Stimulated activated CD8-positive, alpha-beta memory T cell treated with anti-CD3 and anti-CD28 coated beads, Interleukin-15, amount 100 ng/mL, for 1 hour (primary cell): Measurements from ENCODE around the gene SLC9A5.

Experiments
- DNase-seq: peaks from one replicate; pipeline ENCODE4 v3.0.0-alpha.2; 2020; ENCODE audit warnings: low read depth

SLC9A5 gene, protein sequence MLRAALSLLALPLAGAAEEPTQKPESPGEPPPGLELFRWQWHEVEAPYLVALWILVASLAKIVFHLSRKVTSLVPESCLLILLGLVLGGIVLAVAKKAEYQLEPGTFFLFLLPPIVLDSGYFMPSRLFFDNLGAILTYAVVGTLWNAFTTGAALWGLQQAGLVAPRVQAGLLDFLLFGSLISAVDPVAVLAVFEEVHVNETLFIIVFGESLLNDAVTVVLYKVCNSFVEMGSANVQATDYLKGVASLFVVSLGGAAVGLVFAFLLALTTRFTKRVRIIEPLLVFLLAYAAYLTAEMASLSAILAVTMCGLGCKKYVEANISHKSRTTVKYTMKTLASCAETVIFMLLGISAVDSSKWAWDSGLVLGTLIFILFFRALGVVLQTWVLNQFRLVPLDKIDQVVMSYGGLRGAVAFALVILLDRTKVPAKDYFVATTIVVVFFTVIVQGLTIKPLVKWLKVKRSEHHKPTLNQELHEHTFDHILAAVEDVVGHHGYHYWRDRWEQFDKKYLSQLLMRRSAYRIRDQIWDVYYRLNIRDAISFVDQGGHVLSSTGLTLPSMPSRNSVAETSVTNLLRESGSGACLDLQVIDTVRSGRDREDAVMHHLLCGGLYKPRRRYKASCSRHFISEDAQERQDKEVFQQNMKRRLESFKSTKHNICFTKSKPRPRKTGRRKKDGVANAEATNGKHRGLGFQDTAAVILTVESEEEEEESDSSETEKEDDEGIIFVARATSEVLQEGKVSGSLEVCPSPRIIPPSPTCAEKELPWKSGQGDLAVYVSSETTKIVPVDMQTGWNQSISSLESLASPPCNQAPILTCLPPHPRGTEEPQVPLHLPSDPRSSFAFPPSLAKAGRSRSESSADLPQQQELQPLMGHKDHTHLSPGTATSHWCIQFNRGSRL

DNA sequence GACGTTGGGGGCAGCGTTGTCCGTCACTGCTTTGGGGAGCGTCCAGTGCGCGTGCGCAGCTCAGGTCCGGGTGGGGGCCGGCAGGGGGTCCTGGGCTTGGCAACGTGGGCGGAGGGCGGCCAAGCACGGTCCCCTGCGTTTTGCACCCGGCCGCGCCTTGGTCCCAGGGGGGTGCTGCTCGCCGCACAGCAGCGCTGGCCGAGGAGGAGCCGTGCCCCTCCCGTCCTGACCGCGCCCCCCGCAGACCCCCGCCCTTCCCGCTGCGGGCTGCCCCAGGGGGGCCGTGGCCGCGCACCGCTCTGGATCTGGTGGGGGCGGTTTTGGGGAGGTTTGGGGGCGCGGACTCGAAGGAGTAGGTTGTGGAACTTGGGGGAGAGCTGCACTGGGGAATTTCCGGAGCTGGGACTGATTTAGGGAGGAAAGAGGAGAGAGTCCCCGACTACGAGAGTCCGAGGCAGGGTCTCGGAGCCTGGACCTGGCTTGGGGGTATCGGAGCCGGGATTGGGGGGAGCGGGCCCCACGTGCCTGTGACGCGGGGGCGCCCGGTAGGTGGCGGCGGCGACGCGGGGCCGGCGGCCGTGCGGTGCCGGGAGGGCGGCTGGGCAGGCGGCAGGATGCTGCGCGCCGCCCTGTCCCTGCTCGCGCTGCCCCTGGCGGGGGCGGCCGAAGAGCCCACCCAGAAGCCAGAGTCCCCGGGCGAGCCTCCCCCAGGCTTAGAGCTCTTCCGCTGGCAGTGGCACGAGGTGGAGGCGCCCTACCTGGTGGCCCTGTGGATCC lies at the start of gene SLC9A5:
Gene SLC9A5, plus strand, starts transcription at position 579 of the 777 bp plus-strand sequence. Its CDS starts 36 bp downstream, at position 615.
- no peak for DNase-seq

DNA sequence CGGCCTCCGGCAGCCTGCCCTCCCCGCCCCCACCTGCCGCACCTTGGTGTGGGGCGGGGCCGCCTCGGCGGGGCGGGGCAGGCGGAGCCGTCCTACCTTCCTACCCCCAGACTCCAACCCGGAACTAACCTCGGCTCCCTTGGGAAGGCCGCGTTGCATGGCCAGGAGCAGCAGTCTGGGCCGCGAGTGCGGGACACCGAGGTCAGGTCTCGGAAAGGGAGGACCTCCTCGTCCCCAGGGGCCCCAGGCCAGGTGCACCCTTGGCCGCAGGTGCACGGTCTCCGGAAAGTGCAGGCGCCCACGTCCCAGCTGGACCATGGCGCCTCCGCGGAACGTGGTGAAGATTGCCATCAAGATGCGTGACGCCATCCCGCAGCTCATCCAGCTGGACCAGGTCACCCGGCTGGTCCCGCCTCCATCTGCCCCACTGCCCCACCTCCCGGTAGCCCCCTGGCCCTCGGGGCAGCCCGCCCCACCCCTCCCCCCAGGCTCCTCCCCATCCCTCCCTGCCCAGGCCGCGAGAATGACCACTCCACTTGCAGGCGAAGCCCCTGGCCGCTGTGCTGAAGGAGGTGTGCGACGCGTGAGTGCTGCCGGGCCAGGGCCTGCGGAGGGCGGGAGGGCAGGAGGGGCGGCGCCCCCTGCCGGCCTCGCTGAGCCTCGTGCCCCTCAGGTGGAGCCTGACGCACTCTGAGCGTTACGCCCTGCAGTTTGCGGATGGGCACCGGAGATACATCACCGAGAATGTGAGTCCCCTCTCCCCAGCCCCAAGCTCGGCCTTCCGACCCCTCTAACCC lies 49.6 kb upstream of the SLC9A5 start, which contains the start of gene ELMO3:
Gene ELMO3, plus strand, starts transcription at position 121 of the 797 bp plus-strand sequence. Its CDS starts 196 bp downstream, at position 317.
- no peak for DNase-seq

DNA sequence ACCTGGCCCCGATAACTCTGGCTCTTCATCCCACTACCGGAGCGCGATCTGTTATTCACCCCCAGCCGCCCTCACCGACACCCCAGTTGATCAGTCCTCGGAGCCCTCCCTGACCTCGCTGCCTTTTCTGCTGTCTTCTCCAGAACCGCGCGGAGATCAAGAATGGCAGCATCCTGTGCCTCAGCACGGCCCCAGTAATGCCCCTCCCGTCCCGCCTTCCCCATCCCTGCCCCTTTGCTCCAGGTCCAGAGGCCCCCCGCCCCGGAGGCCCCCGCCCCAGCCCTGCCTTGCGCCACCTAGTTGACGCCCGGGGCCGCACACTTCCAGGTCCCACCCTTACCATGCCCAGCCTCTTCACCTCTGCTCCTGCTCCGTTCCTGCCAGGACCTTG lies 49.0 kb upstream of the SLC9A5 start:
- no peak for DNase-seq

DNA sequence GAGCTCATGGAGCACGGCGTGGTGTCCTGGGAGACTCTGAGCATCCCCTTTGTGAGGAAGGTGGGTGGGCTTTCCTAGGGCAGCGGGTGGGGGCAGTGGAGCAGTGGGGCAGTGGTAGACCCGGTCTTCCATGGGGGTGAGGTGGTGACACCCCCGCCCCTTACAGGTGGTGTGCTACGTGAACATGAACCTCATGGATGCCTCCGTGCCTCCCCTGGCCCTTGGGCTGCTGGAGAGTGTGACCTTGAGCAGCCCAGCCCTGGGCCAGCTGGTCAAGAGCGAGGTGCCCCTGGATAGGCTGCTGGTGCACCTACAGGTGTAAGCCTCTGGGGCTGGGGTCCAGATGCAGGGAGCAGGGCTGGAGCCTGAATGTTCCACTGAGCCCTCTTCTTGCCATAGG lies 48.3 kb upstream of the SLC9A5 start:
- no peak for DNase-seq

DNA sequence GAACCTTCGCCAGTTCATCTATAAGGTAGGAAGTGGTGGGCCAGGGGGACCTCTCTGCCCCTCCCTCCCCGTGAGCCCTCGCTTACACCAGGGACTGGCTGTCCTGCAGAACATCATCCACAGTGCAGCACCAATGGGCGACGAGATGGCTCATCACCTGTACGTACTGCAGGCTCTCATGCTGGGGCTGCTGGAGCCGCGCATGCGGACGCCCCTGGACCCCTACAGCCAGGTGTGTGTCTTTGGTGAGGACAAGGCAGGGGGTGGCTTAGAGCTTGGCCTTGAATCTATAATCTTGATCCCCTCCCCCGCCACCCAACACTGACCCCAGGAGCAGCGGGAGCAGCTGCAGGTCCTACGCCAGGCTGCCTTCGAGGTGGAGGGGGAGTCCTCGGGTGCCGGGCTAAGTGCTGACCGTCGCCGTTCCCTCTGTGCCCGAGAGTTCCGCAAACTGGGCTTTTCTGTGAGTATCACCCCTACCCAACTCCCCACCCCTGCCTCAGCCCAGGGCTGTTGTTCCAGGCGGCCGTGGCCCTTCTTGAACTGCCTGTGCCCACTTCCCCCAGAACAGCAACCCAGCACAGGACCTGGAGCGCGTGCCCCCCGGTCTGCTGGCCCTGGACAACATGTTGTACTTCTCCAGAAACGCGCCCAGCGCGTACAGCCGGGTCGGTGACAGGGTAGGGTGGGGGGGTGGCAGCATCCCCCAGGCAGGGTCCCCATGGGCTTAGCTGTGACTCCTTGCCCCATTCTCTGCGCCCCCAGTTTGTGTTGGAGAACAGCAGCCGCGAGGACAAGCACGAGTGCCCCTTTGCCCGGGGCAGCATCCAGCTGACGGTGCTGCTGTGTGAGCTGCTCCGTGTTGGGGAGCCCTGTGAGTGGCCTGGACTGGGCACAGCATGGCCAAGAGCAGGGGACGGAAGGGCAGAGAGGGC lies 47.1 kb upstream of the SLC9A5 start:
- no peak for DNase-seq

DNA sequence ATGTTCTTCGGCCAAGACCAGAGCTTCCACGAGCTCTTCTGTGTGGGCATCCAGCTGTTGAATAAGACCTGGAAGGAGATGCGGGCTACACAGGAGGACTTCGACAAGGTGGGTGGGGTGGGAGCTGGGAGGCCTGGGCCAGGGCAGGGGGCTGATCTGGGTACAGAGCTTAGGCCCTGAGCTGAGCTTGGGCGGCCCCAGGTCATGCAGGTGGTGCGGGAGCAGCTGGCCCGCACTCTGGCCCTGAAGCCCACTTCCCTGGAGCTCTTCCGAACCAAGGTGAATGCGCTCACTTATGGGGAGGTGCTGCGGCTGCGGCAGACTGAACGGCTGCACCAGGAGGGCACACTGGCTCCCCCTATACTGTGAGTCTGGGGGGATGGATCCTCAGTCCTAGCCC lies 46.4 kb upstream of the SLC9A5 start:
- DNase-seq: no peak

DNA sequence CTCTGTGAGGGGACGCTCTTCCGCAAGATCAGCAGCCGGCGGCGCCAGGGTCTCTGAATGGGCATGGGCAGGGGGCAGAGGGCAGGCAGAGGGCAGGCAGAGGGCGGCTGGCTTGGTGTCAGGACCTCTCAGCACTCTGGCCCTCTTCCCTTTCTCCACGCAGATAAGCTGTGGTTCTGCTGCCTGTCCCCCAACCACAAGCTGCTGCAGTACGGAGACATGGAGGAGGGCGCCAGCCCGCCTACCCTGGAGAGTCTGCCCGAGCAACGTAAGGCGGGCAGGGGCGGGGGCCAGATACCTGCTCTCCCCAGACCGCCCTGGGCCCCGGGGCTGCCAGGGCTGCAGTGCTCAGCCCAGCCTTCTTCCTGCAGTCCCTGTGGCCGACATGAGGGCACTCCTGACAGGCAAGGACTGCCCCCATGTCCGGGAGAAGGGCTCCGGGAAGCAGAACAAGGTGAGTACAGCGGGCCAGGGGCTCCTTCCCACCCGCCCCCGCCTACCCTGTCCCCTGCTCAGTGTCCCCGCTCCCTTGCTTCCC lies 45.8 kb upstream of the SLC9A5 start:
- DNase-seq: no peak

DNA sequence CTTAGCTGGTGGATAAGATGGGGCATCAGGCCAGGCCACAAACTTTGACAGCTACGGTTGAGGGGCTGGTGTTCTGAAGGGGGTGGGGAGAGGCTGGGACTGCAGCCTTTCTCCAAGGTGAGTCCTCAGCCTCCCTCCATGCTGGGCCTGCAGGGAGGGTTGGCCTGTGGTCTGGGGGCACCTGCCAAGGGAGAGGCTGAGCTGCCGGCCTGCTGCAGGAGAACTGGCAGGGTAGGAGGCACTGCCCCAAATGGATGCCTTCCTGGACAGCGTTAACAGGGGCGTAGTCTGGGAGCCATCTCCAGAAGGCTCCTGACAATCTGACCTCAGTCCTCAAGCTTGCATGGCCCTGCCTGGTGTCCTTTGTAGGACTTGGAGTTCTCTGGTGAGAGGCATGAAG lies 44.7 kb upstream of the SLC9A5 start:
- DNase-seq: no peak

DNA sequence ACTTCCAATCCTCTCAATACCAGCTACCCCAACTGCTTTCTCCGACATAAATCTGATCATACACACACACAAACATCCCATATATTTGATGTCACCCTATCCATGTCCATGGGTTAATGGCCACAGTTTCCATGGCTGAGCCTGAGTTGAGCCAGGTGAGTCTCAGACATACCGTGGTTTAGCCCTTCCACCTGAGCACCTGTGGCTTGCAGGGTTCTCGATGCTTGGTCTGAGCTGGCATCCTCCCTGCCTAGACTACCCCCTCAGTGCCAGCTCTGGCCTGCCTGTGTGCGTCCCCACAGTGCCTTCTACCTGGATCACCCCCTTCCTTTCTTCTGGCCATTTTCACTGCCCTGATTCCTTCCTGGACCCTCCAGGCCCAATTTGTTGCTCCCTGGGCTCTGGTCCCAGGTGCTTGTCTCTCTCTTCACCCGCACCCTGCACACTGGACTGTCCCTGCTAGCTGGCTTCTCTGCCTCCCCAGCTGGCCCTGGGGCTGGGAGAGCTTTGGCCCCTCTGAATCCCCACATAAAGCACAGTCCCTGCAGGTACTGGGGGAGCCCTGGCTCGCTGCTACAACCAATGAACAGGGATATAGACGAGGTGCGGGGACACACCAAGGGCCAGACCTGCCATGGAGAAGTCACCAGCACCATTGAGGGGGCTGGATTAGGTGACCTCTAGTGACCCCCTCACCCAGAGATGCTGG lies 42.5 kb upstream of the SLC9A5 start:
- DNase-seq: no peak

DNA sequence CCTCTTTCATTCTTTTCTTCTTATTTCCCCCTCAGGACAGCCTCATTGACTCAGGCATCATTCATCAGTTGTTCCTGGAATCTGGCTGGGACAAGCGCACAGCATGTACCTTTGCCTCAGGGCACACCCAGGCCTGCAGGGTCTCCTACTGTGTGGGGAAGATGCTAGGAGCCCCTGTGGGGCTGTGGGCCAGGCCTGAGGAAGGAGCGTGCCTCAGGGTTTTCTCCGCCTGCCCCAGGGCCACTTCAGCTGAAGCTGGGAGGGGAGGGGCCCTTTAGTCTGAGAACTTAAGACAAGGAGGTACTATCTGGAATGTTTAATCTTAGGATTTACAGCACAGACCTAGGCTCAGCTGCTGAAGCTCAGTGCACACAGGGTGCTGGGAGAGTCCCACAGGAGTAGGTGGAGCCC lies 41.9 kb upstream of the SLC9A5 start:
- DNase-seq: no peak

DNA sequence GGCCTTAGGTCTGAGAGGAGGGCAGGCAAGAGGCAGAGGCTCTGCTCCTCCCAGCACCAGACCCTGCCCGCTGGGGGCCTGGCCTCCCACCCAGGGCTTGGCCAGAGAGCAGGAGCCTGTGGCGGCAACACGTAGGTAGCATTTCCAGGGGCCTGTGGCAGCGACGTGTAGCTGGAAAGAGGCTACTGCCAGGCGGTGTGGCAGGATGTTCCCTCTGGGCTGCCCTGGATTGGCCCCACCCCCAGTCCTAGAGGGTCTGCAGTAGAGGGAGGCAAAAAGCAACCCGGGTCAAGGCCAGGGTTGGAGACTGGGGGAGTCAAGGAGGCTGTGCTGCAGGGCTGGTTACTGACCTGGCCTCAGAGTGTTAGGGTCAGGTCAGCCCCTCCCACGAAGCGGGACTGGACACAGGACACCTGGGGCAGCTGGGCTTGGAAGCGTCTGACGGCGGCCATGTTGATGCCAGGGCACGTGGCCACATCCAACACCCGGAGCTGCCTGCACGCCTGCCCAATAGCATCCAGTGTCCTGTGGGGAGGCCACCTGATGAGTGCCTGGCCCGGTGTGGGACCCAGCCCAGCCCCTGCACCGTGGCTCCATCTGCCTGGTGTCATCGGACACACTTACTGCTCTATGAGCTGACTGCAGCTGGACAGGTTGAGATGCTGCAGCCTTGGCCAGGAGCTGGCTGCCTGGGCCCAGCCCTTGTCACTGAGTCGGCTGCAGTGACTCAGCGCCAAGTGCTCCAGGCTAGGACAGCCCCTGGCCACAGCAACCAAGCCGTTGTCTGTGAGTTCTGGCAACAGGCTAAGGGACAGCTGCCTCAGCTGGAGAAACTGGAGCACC lies 41.3 kb upstream of the SLC9A5 start:
- no peak for DNase-seq

DNA sequence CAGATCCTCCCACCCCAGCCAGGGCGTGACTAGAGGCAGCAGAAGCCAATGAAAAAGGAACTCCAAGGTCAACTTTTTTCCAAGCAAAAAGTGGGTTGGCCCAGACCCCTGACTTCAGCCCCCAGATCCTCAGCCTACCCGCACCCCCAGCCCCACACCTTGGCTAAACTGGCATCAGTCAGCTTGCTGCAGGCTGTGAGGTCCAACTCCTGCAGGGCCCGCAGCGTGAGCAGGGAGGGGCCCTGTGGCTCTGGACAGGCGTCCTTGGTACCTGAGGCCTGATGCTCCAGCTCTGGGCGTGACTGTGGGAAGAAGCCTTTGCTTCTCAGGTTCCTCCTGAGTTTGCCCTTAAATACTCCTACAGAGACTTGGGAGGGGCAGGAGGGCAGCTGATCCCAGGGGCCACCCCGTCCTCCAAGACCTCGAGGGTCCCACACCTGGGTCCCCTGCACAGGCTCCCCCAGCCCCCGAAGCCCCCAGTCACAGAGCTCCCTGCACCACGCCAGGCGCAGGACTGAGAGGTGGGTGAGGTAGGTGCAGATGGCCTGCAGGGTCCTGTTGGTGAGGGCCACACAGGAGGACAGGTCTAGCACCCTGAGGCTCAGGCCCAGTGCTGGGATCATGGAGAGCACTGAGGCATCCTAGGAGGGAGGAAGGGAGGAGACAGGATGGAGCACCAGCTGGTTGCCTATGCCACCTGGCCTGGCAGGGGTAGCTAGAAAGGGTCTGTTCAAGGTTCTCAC lies 40.5 kb upstream of the SLC9A5 start:
- no peak for DNase-seq

DNA sequence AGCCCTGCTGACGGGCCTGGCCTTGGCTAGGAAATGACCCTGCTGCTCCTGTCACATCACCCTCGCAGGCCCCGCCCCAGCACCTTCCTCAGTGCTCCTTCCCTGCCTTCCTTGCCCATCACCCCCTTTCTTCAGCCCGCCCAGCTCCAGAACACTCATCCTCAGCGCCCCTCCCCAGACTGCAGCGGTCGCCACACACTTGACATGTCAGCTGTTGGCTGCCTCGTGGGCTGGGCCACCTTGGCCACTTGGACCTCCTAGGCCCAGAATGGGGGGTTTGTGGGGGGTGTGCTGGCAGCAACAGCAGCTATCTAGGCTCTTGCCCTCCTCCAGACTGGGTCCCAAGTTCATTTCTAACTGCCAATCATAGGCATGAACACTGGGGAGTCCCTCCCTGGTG lies 39.2 kb upstream of the SLC9A5 start:
- DNase-seq: no peak

DNA sequence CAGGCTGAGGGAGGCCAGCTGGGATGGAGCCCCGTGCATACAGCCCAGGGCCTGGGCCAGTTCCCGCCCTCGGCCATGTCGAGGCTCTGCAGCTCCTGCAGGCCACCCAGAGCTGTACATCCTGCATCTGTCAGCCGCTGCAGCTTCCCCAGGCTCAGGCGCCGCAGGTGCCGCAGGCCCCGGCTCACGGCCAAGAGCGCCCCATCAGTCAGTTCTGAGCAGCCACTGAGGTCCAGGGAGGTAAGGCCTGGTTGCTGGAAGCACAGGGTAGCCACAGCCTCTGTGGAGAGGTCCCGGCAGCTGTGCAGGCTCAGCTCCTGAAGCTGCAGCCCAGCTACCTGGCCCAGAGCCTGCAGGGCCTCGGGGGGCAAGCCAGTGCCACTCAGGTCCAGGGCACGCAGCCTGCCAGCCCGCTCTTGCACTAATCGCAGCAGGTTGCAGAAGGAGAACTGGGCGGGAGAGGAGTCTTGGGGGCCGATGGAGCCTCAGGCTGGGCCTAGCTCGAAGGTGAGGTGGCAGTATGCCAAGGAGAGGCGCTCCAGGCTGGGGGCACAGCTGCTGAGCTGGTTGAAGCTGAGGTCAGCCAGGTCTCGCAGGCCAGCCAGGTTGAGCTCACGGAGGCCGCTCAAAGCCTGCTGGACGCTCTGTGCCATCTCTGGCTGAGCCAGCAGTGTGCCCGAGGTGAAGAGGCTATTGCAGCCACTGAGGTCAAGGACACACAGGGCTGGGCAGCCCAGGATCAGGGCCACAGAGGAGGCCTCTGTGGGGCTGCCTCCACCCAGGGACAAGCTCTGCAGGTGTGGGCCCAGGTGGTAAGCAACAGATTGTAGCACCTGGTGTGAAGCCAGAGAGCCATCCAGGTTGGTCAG lies 38.5 kb upstream of the SLC9A5 start:
- DNase-seq: no peak

DNA sequence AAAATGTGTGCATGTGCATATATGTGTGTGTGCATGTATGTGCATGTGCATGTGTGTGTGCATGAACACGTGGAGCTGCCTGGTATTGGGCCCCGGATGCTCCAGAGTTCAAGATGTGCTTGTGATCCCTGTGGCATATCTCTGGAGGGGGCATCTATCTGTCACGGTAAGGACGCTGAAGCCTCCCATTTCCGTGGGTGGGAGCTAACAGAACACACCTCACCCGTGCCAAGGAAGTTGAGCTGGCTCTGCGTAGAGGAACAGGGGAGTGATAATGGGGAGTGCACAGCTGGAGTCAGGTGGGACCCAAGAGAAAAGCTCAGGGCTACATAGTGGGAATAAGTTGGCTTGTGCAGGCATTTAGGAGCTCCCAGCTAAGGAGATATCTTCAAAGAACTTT lies 37.1 kb upstream of the SLC9A5 start:
- no peak for DNase-seq

DNA sequence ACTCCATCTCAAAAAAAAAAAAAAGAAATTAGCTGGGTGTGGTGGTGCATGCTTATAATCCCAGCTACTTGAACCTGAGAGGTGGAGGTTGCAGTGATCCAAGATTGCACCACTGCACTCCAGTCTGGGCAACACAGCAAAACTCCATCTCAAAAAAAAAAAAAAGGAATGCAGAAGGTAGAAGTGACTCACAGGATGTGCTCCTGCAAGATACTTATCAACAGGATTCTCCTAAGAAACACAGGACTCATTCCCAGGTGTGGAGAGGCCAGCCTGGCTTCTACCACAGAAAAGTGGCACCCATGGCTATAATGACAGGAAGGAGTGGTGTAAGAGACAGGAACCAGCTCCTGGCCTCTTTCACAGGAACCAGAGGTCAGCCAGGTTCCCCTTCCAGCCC lies 36.0 kb upstream of the SLC9A5 start:
- no peak for DNase-seq
